ENCODE results near the gene TMOD4.

TMOD4 gene

GRCh38 chr1:151158326-151158725 is 17.5 kb downstream of the TMOD4 start:
- no peak for TF ChIP-seq CTCF (IDR thresholded peaks at IDR 0.05)
- no peaks in the 10 kb centered on the region for H3K9me3 Mint-ChIP-seq
- H3K27ac Mint-ChIP-seq, result peak overlapping the region; percentile 64

GRCh38 chr1:151157067-151157531 is 18.7 kb downstream of the TMOD4 start:
- no peak for DNase-seq
- H3K27ac Mint-ChIP-seq, result no peak overlapping the region
- peaks cover 11% of the 10 kb centered on the region for H3K4me1 Mint-ChIP-seq
- no peak overlapping the region for H3K4me3 Mint-ChIP-seq
- TF ChIP-seq CTCF (IDR thresholded peaks at IDR 0.05), result no peak
- no peaks in the 10 kb centered on the region for H3K27me3 Mint-ChIP-seq (ENCODE audit: low read depth, poor library complexity)
- no peaks in the 10 kb centered on the region for H3K9me3 Mint-ChIP-seq
- H3K36me3 Mint-ChIP-seq (ENCODE audit: low read depth), result peaks cover 31% of the 10 kb centered on the region

More at GRCh38 chr1:151158326-151158725, 17.5 kb downstream of the TMOD4 start:
- no peak overlapping the region for H3K4me3 Mint-ChIP-seq
- no peaks in the 10 kb centered on the region for H3K27me3 Mint-ChIP-seq (ENCODE audit: low read depth, poor library complexity)
- peaks cover 31% of the 10 kb centered on the region for H3K36me3 Mint-ChIP-seq (ENCODE audit: low read depth)
- H3K4me1 Mint-ChIP-seq, result peaks cover 11% of the 10 kb centered on the region
- DNase-seq, result no peak

GRCh38 chr1:151156515-151156819 is 19.3 kb downstream of the TMOD4 start, which contains the start of gene TNFAIP8L2:
TSS of gene TNFAIP8L2 (plus strand) at chr1:151156649. CDS start at chr1:151158698, 2,049 bp downstream.
- Mint-ChIP-seq H3K9me3 (no peaks in the 10 kb centered on the region), H3K27ac (peak within 1 kb of the TSS; percentile 8), H3K4me3 (no peak within 1 kb of the TSS), H3K4me1 (peaks cover 11% of the 10 kb centered on the region), H3K36me3 (ENCODE audit: low read depth) (peaks cover 25% of the 10 kb centered on the region), H3K27me3 (ENCODE audit: low read depth, poor library complexity) (no peaks in the 10 kb centered on the region)
- DNase-seq, result no peak
- no peak for TF ChIP-seq CTCF (IDR thresholded peaks at IDR 0.05)

GRCh38 chr1:151147665-151148064 is 28.1 kb downstream of the TMOD4 start:
- Mint-ChIP-seq H3K36me3 (ENCODE audit: low read depth) (no peaks in the 10 kb centered on the region), H3K27ac (no peak overlapping the region), H3K9me3 (no peaks in the 10 kb centered on the region), H3K4me1 (peaks cover 44% of the 10 kb centered on the region), H3K4me3 (peak overlapping the region; percentile 87), H3K27me3 (ENCODE audit: low read depth, poor library complexity) (peaks cover 20% of the 10 kb centered on the region)
- DNase-seq, result no peak
- no peak for TF ChIP-seq CTCF (IDR thresholded peaks at IDR 0.05)

DNA sequence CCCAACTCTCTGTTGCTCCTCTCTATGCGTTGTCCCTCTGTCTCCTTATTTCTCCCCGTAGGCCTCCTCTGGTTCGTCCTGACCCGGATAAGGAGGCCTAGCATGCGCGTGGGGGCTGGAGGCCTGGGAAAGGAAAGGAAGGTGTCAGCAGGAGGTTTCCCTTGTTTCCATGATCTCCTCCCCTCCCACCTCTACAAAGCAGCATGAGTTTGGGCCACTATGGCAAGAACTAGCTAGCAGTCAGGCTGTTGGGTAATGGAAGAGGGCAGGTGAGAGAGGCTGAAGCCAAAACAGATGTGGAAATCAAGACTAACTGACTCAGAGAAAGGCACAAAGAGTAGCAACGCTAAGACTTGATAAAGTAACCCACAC is 28.7 kb downstream of the TMOD4 start:
- Mint-ChIP-seq H3K36me3 (ENCODE audit: low read depth) (peaks cover 3% of the 10 kb centered on the region), H3K9me3 (no peaks in the 10 kb centered on the region), H3K4me1 (peaks cover 48% of the 10 kb centered on the region), H3K27me3 (ENCODE audit: low read depth, poor library complexity) (peaks cover 20% of the 10 kb centered on the region), H3K27ac (no peak overlapping the region), H3K4me3 (peak overlapping the region; percentile 87)
- DNase-seq, result no peak
- no peak for TF ChIP-seq CTCF (IDR thresholded peaks at IDR 0.05)

- peak; percentile 92 for DNase-seq
- Mint-ChIP-seq H3K4me1 (peaks cover 50% of the 10 kb centered on the region), H3K27ac (no peak within 1 kb of the TSS), H3K27me3 (ENCODE audit: low read depth, poor library complexity) (peaks cover 20% of the 10 kb centered on the region), H3K9me3 (no peaks in the 10 kb centered on the region), H3K4me3 (peak within 1 kb of the TSS; percentile 87), H3K36me3 (ENCODE audit: low read depth) (peaks cover 5% of the 10 kb centered on the region)
- no peak for TF ChIP-seq CTCF (IDR thresholded peaks at IDR 0.05)
Measured at GRCh38 chr1:151146412-151147131, 29.2 kb downstream of the TMOD4 start, which contains the start of gene SEMA6C. TSS of gene SEMA6C (minus strand) at chr1:151146631. CDS start at chr1:151142621, 4,010 bp downstream.

Measured in nephron progenitor cell (in vitro differentiated cells).